ENCODE data around the gene GPANK1.

The GPANK1 gene

GRCh38 chr6:31708224-31708623 lies 43.4 kb upstream of the GPANK1 start:
- no peak for DNase-seq (ENCODE audit: low read depth in 2 of 2)
- no peak overlapping the region for H3K4me3 ChIP-seq (replicated peaks in 1 of 2; ENCODE audit: low read depth in 2 of 2, low read length in 2 of 2)
- no peak for TF ChIP-seq CTCF (IDR thresholded peaks at IDR 0.05; ENCODE audit: low read depth, low read length)

GRCh38 chr6:31707701-31708100 lies 42.9 kb upstream of the GPANK1 start:
- H3K4me3 ChIP-seq (replicated peaks in 1 of 2; ENCODE audit: low read depth in 2 of 2, low read length in 2 of 2), result no peak overlapping the region
- DNase-seq (ENCODE audit: low read depth in 2 of 2), result no peak
- no peak for TF ChIP-seq CTCF (IDR thresholded peaks at IDR 0.05; ENCODE audit: low read depth, low read length)

- DNase-seq (ENCODE audit: low read depth in 2 of 2), result peak in 1 of 2 donors; percentile 69
- no peak within 1 kb of the TSS for H3K4me3 ChIP-seq (replicated peaks in 1 of 2; ENCODE audit: low read depth in 2 of 2, low read length in 2 of 2)
- TF ChIP-seq CTCF (IDR thresholded peaks at IDR 0.05; ENCODE audit: low read depth, low read length), result no peak
These were observed 41.8 kb upstream of the GPANK1 start, which contains the start of gene LY6G6F for GRCh38 chr6:31706599-31706998. LY6G6F (plus strand) TSS chr6:31706866; CDS start chr6:31706907, 41 bp downstream.

- no peak overlapping the region for H3K4me3 ChIP-seq (replicated peaks in 1 of 2; ENCODE audit: low read depth in 2 of 2, low read length in 2 of 2)
- no peak for DNase-seq (ENCODE audit: low read depth in 2 of 2)
- no peak for TF ChIP-seq CTCF (IDR thresholded peaks at IDR 0.05; ENCODE audit: low read depth, low read length)
These were observed 41.1 kb upstream of the GPANK1 start for GRCh38 chr6:31705931-31706330.

- H3K4me3 ChIP-seq (replicated peaks in 1 of 2; ENCODE audit: low read depth in 2 of 2, low read length in 2 of 2), result peak within 1 kb of the TSS; percentile 86 to 93
- peak; percentile 99 for DNase-seq (ENCODE audit: low read depth in 2 of 2)
- TF ChIP-seq CTCF (IDR thresholded peaks at IDR 0.05; ENCODE audit: low read depth, low read length), result no peak
These were observed 38.3 kb upstream of the GPANK1 start, which contains the start of gene ABHD16A for GRCh38 chr6:31702819-31703716. ABHD16A (minus strand) TSS chr6:31703324; CDS start chr6:31703281, 43 bp downstream.

GRCh38 chr6:31702405-31702818 lies 37.6 kb upstream of the GPANK1 start:
- no peak for TF ChIP-seq CTCF (IDR thresholded peaks at IDR 0.05; ENCODE audit: low read depth, low read length)
- peak in 1 of 2 donors; percentile 24 for DNase-seq (ENCODE audit: low read depth in 2 of 2)
- H3K4me3 ChIP-seq (replicated peaks in 1 of 2; ENCODE audit: low read depth in 2 of 2, low read length in 2 of 2), result peak overlapping the region; percentile 86 to 93
